RWPE1 (cell line): Measurements from ENCODE around the gene CALHM3.
A peak's percentile ranks its signal among the peaks of the same experiment; 100 is the strongest.
"Not testable (repeated sequence)": the region's sequence is repeated elsewhere in the genome, so short reads cannot be mapped to it uniquely, and the experiment has no call there.

Source experiments
- CTCF ChIA-PET: fragments of 350-600 bp; sonication (Branson Sonifier 250); formaldehyde crosslinking; extraction: SDS; loops from one replicate; lab custom pipeline; 2021; lab: Yijun Ruan, JAX
- POLR2A ChIA-PET: fragments of 400-600 bp; formaldehyde crosslinking; extraction: SDS; loops from one replicate; lab custom pipeline; 2020; ENCODE audit warnings: antibody characterized with exemption; ENCODE audit not compliant: low non-redundant PET; lab: Yijun Ruan, JAX
- DNase-seq: peaks from one replicate; pipeline ENCODE4 v3.0.0; 2012; ENCODE audit warnings: low spot score
- H3K27ac ChIP-seq: fragments of 450-650 bp; 2 replicates; pipeline ENCODE4 v1.5.1; 2017
- TF ChIP-seq, protein P1 (sequence below): fragments of 450-650 bp; conservative IDR thresholded peaks from 2 replicates; pipeline ENCODE4 v1.5.1; 2017; ENCODE audit warnings: low read depth, mild to moderate bottlenecking

The CALHM3 gene, protein sequence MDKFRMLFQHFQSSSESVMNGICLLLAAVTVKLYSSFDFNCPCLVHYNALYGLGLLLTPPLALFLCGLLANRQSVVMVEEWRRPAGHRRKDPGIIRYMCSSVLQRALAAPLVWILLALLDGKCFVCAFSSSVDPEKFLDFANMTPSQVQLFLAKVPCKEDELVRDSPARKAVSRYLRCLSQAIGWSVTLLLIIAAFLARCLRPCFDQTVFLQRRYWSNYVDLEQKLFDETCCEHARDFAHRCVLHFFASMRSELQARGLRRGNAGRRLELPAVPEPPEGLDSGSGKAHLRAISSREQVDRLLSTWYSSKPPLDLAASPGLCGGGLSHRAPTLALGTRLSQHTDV

DNA sequence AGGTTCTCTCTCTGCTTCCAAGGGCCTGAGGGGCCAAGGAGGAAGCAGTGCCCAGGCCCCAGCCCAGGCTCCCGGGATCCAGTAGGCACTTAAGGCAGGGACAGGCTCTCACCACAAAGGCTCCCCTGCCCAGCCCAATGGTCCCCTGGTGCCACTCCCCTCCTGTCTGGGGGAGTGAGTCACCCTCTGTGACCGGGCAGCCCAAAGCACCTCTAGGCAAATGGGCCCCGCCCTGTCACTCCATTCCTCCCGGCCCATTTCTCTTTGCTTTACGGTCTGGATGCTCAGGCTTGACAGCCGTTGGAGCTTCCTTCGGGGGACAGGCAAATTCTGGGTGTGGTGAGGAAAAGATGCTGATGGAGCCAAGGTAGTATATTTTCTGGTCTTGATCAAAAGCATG, at the start of gene CALHM3:
Gene CALHM3, minus strand, starts transcription at position 106 of the 400 bp plus-strand sequence. CDS start 208 bp downstream, outside the sequence.
- peak; percentile 75 for DNase-seq
- TF ChIP-seq, protein P1, sequence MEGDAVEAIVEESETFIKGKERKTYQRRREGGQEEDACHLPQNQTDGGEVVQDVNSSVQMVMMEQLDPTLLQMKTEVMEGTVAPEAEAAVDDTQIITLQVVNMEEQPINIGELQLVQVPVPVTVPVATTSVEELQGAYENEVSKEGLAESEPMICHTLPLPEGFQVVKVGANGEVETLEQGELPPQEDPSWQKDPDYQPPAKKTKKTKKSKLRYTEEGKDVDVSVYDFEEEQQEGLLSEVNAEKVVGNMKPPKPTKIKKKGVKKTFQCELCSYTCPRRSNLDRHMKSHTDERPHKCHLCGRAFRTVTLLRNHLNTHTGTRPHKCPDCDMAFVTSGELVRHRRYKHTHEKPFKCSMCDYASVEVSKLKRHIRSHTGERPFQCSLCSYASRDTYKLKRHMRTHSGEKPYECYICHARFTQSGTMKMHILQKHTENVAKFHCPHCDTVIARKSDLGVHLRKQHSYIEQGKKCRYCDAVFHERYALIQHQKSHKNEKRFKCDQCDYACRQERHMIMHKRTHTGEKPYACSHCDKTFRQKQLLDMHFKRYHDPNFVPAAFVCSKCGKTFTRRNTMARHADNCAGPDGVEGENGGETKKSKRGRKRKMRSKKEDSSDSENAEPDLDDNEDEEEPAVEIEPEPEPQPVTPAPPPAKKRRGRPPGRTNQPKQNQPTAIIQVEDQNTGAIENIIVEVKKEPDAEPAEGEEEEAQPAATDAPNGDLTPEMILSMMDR, result no peak
- POLR2A ChIA-PET, result no interaction called here
- CTCF ChIA-PET, result no interaction called here
- peak within 1 kb of the TSS; percentile 30 for H3K27ac ChIP-seq

DNA sequence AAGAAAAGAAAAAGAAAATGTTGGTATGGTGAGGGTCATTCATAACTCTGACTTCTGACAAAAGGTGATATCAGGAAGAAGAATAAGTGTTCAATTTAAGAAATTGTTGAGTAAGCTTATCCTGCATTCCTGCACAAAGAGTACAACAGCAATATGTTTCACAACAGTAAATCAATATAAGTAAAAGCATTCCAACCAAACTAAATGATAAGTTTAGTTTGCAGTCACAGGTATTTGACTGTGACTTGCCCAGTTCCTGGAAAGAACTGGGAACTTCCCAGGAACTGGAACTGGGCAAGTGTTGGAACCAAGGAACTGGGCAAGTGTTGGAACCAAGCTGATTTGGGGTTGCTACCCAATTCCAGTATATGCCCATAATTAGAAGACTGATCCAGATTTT, 49.5 kb upstream of the CALHM3 start:
- no peak for DNase-seq
- TF ChIP-seq, protein P1, result no peak
- no peak overlapping the region for H3K27ac ChIP-seq
- ChIA-PET CTCF (interaction anchor here (0.6 kb wide), 1 partner anchor 70 kb away, joined by 4 read pairs; no protein-coding TSS in a partner anchor), POLR2A (no interaction called here)

DNA sequence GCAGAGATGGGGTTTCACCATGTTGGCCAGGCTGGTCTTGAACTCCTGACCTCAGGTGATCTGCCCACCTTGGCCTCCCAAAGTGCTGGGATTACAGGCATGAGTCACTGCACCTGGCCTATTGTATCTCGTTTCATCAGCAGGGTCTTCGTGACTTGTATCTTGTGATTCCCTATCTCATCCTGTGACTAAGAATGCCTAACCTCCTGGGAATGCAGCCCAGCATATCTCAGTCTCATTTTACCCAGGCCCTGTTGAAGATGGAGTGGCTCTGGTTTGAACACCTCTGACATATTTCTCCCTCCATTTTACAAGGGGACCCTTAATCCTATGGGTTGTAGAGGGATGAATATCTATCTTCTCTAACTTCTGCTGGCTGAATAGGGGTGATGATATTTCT, 48.4 kb upstream of the CALHM3 start:
- POLR2A ChIA-PET, H3K27ac ChIP-seq, CTCF ChIA-PET: not testable (repeated sequence)
- DNase-seq, result peak; percentile 83

DNA sequence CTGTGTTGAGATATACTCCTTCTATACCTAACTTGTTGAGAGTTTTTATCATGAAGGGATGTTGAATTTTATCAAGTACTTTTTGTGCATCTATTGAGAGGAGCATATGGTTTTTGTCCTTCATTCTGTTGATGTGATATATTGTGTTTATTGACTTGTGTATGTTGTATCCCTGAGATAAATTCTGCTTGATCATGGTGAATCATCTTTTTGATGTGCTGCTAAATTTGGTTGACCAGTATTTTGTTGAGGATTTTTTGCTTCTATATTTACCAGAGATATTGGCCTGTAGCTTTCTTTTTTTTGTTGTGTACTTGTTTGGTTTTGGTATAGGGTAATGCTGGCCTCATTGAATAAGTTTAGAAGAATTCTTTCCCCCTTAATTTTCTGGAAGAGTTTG, 46.9 kb upstream of the CALHM3 start:
- no peak overlapping the region for H3K27ac ChIP-seq
- TF ChIP-seq, protein P1, result no peak
- ChIA-PET POLR2A (no interaction called here), CTCF (no interaction called here)
- DNase-seq, result no peak

DNA sequence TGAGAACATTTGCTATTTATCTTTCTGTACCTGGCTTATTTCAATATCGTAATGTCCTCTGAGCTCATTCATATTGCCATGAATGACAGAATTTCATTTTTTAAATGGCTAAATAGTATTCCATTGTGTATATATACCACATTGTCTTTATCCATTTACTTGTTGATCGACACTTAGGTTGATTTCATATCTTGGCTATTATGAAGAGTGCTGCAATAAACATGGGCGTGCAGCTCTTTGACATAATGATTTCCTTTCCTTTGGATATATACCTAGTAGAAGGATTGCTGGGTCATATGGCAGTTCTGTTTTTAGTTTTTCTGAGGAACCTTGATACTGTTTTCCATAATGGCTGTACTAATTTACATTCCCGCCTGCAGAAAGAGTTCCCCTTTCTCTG, 44.6 kb upstream of the CALHM3 start:
- no peak for DNase-seq
- TF ChIP-seq, protein P1, result no peak
- no peak overlapping the region for H3K27ac ChIP-seq
- ChIA-PET CTCF (no interaction called here), POLR2A (interaction anchor here (0.6 kb wide), 1 partner anchor 24 kb away, joined by 5 read pairs; no protein-coding TSS in a partner anchor)

DNA sequence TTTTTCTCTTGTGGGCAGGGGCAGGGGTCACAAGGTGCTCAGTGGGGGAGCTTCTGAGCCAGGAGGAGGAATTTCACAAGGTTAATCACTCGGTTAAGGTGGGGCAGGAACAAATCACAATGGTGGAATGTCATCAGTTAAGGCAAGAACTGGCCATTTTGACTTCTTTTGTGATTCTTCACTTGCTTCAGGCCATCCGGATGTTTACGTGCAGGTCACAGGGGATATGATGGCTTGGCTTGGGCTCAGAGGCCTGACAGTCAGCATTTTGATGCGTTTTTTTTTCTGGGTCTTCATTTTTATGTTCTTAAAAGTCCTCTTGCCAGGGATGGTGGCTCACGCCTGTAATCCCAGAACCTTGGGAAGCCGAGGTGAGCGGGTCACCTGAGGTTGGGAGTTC, 43.0 kb upstream of the CALHM3 start:
- POLR2A ChIA-PET, H3K27ac ChIP-seq, CTCF ChIA-PET, DNase-seq: not testable (repeated sequence)

DNA sequence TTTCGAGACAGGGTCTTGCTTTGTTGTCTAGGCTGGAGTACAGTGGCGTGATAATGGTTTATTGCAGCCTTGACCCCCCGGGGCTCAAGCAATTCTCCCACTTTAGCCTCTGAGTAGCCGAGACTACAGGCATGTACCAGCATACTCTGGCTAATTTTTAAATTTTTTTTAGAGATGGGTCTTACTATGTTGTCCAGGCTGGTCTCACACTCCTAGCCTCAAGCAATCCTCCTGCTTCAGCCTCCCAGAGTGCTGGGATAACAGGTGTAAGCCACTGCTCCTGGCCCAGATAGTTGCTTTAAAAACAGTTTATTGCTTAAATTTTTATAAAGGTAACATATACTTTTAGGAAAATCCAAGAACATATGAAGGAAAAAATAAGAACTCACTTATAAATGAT, 40.8 kb upstream of the CALHM3 start:
- no peak overlapping the region for H3K27ac ChIP-seq
- TF ChIP-seq, protein P1, result no peak
- POLR2A ChIA-PET, result no interaction called here
- no peak for DNase-seq
- CTCF ChIA-PET, result no interaction called here
